ENCODE data around the gene PIWIL4.

The PIWIL4 gene

DNA sequence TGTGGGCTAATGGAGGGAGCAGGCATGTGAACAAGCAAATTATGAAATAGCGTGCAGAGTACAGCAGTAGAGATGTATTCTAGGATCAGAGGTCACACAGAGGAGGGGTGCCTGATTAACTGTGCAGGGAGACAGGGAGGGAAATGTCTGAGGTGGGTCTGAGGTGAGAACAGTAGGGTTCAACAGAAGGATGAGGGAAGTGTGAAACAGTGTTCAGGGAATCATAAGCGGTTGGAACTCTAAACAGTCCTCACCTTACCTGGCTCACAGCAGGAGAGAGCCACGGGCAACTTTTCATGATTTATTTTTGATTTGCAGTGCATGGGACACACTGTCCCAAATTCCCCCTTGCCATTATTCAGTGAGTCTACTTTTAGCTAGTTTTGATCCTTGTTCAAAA lies 90.5 kb downstream of the PIWIL4 start:
- no peak overlapping the region for H3K9ac ChIP-seq (ENCODE audit: low read depth in 1 of 2, low read length in 2 of 2)
- H3K4me3 ChIP-seq (ENCODE audit: low read length in 2 of 2) = no peak overlapping the region
- H3K27me3 ChIP-seq (ENCODE audit: control insufficient read depth in 2 of 2, insufficient read depth in 2 of 2, low read length in 2 of 2) = peaks cover 7 to 19% of the 10 kb centered on the region in 2 donors
- no peak overlapping the region for H3K27ac ChIP-seq (ENCODE audit: low read depth in 2 of 2, low read length in 2 of 2)
- no peaks in the 10 kb centered on the region for H3K9me3 ChIP-seq (ENCODE audit: control insufficient read depth in 2 of 2, low read length in 2 of 2)
- no peaks in the 10 kb centered on the region for H3K4me1 ChIP-seq (ENCODE audit: control insufficient read depth in 2 of 2, insufficient read depth in 2 of 2, low read length in 2 of 2)
- H3K36me3 ChIP-seq (ENCODE audit: control insufficient read depth in 2 of 2, insufficient read depth in 2 of 2, low read length in 2 of 2) = no peaks in the 10 kb centered on the region

DNA sequence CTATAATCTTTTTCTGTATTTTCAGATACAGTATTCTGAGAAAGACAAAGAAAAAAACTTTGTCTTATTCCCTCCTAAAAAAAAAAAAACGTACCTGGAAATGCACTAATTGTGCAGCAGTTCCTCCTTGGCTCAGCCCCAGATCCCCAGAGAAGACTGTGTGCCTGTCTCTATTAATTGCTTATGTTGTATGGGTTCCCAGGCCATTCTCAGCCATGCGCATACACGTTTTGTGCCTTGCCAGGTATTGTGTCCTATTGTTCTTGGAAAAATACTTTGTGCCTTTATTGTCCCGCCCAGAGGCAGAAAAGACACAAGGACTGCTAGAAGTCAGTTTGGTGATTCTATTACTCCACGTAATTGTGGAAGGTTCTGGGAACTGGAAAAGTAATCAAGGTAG lies 91.2 kb downstream of the PIWIL4 start:
- Histone ChIP-seq H3K9me3 (ENCODE audit: control insufficient read depth in 2 of 2, low read length in 2 of 2) (no peaks in the 10 kb centered on the region), H3K27ac (ENCODE audit: low read depth in 2 of 2, low read length in 2 of 2) (no peak overlapping the region), H3K27me3 (ENCODE audit: control insufficient read depth in 2 of 2, insufficient read depth in 2 of 2, low read length in 2 of 2) (peaks cover 7 to 19% of the 10 kb centered on the region in 2 donors), H3K4me3 (ENCODE audit: low read length in 2 of 2) (no peak overlapping the region), H3K36me3 (ENCODE audit: control insufficient read depth in 2 of 2, insufficient read depth in 2 of 2, low read length in 2 of 2) (no peaks in the 10 kb centered on the region), H3K4me1 (ENCODE audit: control insufficient read depth in 2 of 2, insufficient read depth in 2 of 2, low read length in 2 of 2) (no peaks in the 10 kb centered on the region), H3K9ac (ENCODE audit: low read depth in 1 of 2, low read length in 2 of 2) (no peak overlapping the region)

DNA sequence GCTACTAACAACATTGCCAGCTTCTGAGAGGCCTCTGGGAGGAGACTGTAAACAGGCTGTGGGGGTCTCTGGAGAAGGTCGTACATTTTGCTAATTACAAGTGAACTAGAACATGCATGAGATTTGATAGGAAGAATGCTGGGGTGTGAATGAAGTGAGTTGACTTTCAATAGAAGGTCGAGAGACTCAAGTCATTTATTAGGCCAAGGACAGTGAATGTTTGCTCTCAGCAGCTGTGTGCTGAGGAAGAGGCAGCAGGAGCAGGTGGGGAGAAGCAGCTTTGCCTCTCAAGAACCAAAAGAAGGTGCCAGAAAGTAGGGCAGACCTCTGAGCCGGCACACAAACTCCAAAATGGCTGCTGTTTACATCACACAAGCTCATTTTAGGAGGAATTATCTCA lies 91.7 kb downstream of the PIWIL4 start:
- no peaks in the 10 kb centered on the region for H3K9me3 ChIP-seq (ENCODE audit: control insufficient read depth in 2 of 2, low read length in 2 of 2)

DNA sequence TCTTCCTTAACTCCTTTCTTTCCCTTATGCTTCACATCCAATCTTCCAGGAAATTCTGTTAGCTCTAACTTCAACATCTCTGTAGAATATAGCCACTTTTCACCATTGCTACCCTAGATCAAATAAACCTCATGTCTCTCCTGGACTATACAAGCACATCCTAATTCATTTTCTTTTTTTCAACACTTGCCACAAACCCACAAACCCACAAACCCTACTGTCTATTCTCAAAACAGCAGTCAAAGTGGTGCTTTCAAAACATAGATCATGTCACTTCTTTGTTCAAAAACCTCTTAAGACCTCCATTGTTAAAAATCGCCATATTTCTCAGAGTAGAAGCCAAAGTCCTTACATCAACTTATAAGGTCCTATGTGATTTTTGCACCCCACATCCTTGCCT lies 94.3 kb downstream of the PIWIL4 start:
- Histone ChIP-seq H3K9me3 (ENCODE audit: control insufficient read depth in 2 of 2, low read length in 2 of 2) (no peaks in the 10 kb centered on the region), H3K4me1 (ENCODE audit: control insufficient read depth in 2 of 2, insufficient read depth in 2 of 2, low read length in 2 of 2) (no peaks in the 10 kb centered on the region), H3K9ac (ENCODE audit: low read depth in 1 of 2, low read length in 2 of 2) (no peak overlapping the region), H3K36me3 (ENCODE audit: control insufficient read depth in 2 of 2, insufficient read depth in 2 of 2, low read length in 2 of 2) (no peaks in the 10 kb centered on the region), H3K27me3 (ENCODE audit: control insufficient read depth in 2 of 2, insufficient read depth in 2 of 2, low read length in 2 of 2) (peaks cover 8 to 31% of the 10 kb centered on the region in 2 donors), H3K27ac (ENCODE audit: low read depth in 2 of 2, low read length in 2 of 2) (no peak overlapping the region), H3K4me3 (ENCODE audit: low read length in 2 of 2) (no peak overlapping the region)

More for the DNA sequence above, 91.7 kb downstream of the PIWIL4 start:
- Histone ChIP-seq H3K27me3 (ENCODE audit: control insufficient read depth in 2 of 2, insufficient read depth in 2 of 2, low read length in 2 of 2) (peaks cover 7 to 19% of the 10 kb centered on the region in 2 donors), H3K27ac (ENCODE audit: low read depth in 2 of 2, low read length in 2 of 2) (no peak overlapping the region), H3K4me3 (ENCODE audit: low read length in 2 of 2) (no peak overlapping the region), H3K36me3 (ENCODE audit: control insufficient read depth in 2 of 2, insufficient read depth in 2 of 2, low read length in 2 of 2) (no peaks in the 10 kb centered on the region), H3K9ac (ENCODE audit: low read depth in 1 of 2, low read length in 2 of 2) (no peak overlapping the region), H3K4me1 (ENCODE audit: control insufficient read depth in 2 of 2, insufficient read depth in 2 of 2, low read length in 2 of 2) (no peaks in the 10 kb centered on the region)

- H3K4me1 ChIP-seq (ENCODE audit: control insufficient read depth in 2 of 2, insufficient read depth in 2 of 2, low read length in 2 of 2) = no peaks in the 10 kb centered on the region
- H3K36me3 ChIP-seq (ENCODE audit: control insufficient read depth in 2 of 2, insufficient read depth in 2 of 2, low read length in 2 of 2) = no peaks in the 10 kb centered on the region
- H3K9me3 ChIP-seq (ENCODE audit: control insufficient read depth in 2 of 2, low read length in 2 of 2) = no peaks in the 10 kb centered on the region
- H3K27ac ChIP-seq (ENCODE audit: low read depth in 2 of 2, low read length in 2 of 2) = no peak overlapping the region
- peaks cover 12 to 31% of the 10 kb centered on the region in 2 donors for H3K27me3 ChIP-seq (ENCODE audit: control insufficient read depth in 2 of 2, insufficient read depth in 2 of 2, low read length in 2 of 2)
- H3K4me3 ChIP-seq (ENCODE audit: low read length in 2 of 2) = no peak overlapping the region
- H3K9ac ChIP-seq (ENCODE audit: low read depth in 1 of 2, low read length in 2 of 2) = no peak overlapping the region
Measured at GRCh38 chr11:94662065-94662779, 95.1 kb downstream of the PIWIL4 start.

DNA sequence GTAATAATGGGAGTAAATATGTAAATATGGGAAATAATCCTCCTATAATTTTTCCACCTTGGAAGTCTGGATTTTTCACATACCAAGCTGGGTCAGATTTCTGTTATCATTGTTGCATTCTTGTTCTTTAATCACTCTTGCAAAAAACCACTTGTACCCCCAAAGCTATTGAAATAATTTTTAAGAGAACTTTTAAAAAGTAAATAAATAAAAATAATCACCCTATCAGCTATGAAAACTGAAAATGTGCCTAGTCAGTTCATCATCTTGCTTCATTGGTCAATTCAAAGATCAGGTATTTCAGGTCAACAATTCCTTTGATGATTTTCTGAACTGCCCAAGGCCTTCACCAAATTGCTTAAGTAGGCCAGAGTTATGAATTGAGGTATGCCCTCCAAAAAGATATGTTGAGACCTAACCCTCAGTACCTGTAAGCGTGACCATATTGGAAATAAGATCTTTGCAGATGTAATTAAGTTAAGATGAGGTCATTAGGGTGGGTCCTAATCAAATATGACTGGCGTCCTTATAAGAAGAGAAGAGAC lies 95.8 kb downstream of the PIWIL4 start:
- no peaks in the 10 kb centered on the region for H3K9me3 ChIP-seq (ENCODE audit: control insufficient read depth in 2 of 2, low read length in 2 of 2)
- H3K9ac ChIP-seq (ENCODE audit: low read depth in 1 of 2, low read length in 2 of 2) = no peak overlapping the region
- peaks cover 6 to 25% of the 10 kb centered on the region in 2 donors for H3K27me3 ChIP-seq (ENCODE audit: control insufficient read depth in 2 of 2, insufficient read depth in 2 of 2, low read length in 2 of 2)
- no peaks in the 10 kb centered on the region for H3K36me3 ChIP-seq (ENCODE audit: control insufficient read depth in 2 of 2, insufficient read depth in 2 of 2, low read length in 2 of 2)
- no peak overlapping the region for H3K4me3 ChIP-seq (ENCODE audit: low read length in 2 of 2)
- H3K4me1 ChIP-seq (ENCODE audit: control insufficient read depth in 2 of 2, insufficient read depth in 2 of 2, low read length in 2 of 2) = no peaks in the 10 kb centered on the region
- no peak overlapping the region for H3K27ac ChIP-seq (ENCODE audit: low read depth in 2 of 2, low read length in 2 of 2)

- Histone ChIP-seq H3K4me1 (ENCODE audit: control insufficient read depth in 2 of 2, insufficient read depth in 2 of 2, low read length in 2 of 2) (no peaks in the 10 kb centered on the region), H3K4me3 (ENCODE audit: low read length in 2 of 2) (no peak overlapping the region), H3K9ac (ENCODE audit: low read depth in 1 of 2, low read length in 2 of 2) (no peak overlapping the region), H3K27me3 (ENCODE audit: control insufficient read depth in 2 of 2, insufficient read depth in 2 of 2, low read length in 2 of 2) (peaks cover 5 to 24% of the 10 kb centered on the region in 2 donors), H3K9me3 (ENCODE audit: control insufficient read depth in 2 of 2, low read length in 2 of 2) (no peaks in the 10 kb centered on the region), H3K36me3 (ENCODE audit: control insufficient read depth in 2 of 2, insufficient read depth in 2 of 2, low read length in 2 of 2) (no peaks in the 10 kb centered on the region), H3K27ac (ENCODE audit: low read depth in 2 of 2, low read length in 2 of 2) (no peak overlapping the region)
Measured at GRCh38 chr11:94664346-94664745, 97.2 kb downstream of the PIWIL4 start.

- Histone ChIP-seq H3K27ac (ENCODE audit: low read depth in 2 of 2, low read length in 2 of 2) (no peak overlapping the region), H3K4me1 (ENCODE audit: control insufficient read depth in 2 of 2, insufficient read depth in 2 of 2, low read length in 2 of 2) (no peaks in the 10 kb centered on the region), H3K36me3 (ENCODE audit: control insufficient read depth in 2 of 2, insufficient read depth in 2 of 2, low read length in 2 of 2) (no peaks in the 10 kb centered on the region), H3K27me3 (ENCODE audit: control insufficient read depth in 2 of 2, insufficient read depth in 2 of 2, low read length in 2 of 2) (peaks cover 5 to 22% of the 10 kb centered on the region in 2 donors), H3K9ac (ENCODE audit: low read depth in 1 of 2, low read length in 2 of 2) (no peak overlapping the region), H3K4me3 (ENCODE audit: low read length in 2 of 2) (no peak overlapping the region), H3K9me3 (ENCODE audit: control insufficient read depth in 2 of 2, low read length in 2 of 2) (no peaks in the 10 kb centered on the region)
Measured at GRCh38 chr11:94665116-94665659, 98.0 kb downstream of the PIWIL4 start.

DNA sequence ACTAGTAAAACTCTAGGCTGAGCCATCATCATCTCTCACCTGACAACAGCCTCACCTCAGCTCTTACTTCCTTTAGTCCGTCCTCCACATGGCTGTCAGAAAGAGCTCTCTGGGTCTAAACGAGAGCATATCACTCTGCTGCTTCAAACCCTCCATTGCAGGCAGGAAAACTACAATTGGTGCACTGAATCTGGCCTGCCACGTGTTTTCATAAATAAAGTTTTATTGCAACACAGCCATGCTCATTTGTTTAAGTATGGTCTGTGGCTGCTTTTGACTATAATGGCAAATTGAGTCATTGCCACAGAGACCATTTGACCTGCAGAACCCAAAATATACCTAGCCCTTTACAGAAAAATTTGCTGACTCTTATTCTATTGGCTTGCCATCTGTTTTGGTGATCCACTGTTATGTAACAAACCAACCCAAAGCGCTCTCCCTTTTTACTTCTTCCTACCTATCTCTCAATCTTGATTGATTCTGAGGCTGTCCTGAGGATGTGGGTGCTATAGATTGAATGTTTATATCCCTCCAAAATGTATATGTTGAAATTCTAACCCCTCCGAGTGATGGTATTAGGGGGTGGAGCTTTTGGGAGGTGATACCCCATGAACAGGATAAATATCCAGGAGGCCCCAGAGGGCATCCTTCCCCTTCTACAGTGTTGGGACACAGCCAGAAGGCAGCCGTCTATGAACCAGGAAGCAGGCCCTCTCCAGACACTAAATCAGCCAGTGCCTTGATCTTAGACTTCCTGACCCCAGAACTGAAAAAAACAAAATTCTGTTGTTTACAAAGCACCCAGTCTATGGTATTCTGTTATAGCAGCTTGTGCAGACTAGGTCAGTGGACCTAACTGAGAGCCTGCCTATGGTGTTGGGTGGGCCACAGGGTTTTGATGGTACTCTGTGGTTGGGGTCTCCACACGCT lies 99.9 kb downstream of the PIWIL4 start:
- no peaks in the 10 kb centered on the region for H3K4me1 ChIP-seq (ENCODE audit: control insufficient read depth in 2 of 2, insufficient read depth in 2 of 2, low read length in 2 of 2)
- peaks cover 5 to 13% of the 10 kb centered on the region in 2 donors for H3K27me3 ChIP-seq (ENCODE audit: control insufficient read depth in 2 of 2, insufficient read depth in 2 of 2, low read length in 2 of 2)
- H3K36me3 ChIP-seq (ENCODE audit: control insufficient read depth in 2 of 2, insufficient read depth in 2 of 2, low read length in 2 of 2) = no peaks in the 10 kb centered on the region
- no peak overlapping the region for H3K27ac ChIP-seq (ENCODE audit: low read depth in 2 of 2, low read length in 2 of 2)
- no peak overlapping the region for H3K9ac ChIP-seq (ENCODE audit: low read depth in 1 of 2, low read length in 2 of 2)
- no peak overlapping the region for H3K4me3 ChIP-seq (ENCODE audit: low read length in 2 of 2)
- no peaks in the 10 kb centered on the region for H3K9me3 ChIP-seq (ENCODE audit: control insufficient read depth in 2 of 2, low read length in 2 of 2)
